GM18511 (cell line): Measurements from ENCODE around the gene ELP5.

Experiments
- ATAC-seq: cut with Tn5 transposase; IDR thresholded peaks from one replicate; pipeline ENCODE4 v1.9.1; 2021; ENCODE audit warnings: mild to moderate bottlenecking, moderate library complexity; ENCODE audit not compliant: unreplicated experiment

The ELP5 gene

GRCh38 chr17:7282752-7283321, 30.8 kb downstream of the ELP5 start:
- ATAC-seq, result no peak

GRCh38 chr17:7283471-7284216, 31.6 kb downstream of the ELP5 start:
- no peak for ATAC-seq

- ATAC-seq, result no peak
These were observed 32.9 kb downstream of the ELP5 start for GRCh38 chr17:7284911-7285310.

- no peak for ATAC-seq
These were observed 33.7 kb downstream of the ELP5 start for GRCh38 chr17:7285679-7286078.

GRCh38 chr17:7289256-7290032, 37.4 kb downstream of the ELP5 start:
- no peak for ATAC-seq

- ATAC-seq, result no peak
These were observed 38.2 kb downstream of the ELP5 start for GRCh38 chr17:7290166-7290565.

- no peak for ATAC-seq
These were observed 38.7 kb downstream of the ELP5 start for GRCh38 chr17:7290685-7291084.

- ATAC-seq, result no peak
These were observed 40.2 kb downstream of the ELP5 start for GRCh38 chr17:7292194-7292593.

- ATAC-seq, result no peak
These were observed 40.7 kb downstream of the ELP5 start for GRCh38 chr17:7292729-7293128.

- ATAC-seq, result no peak
These were observed 41.1 kb downstream of the ELP5 start for GRCh38 chr17:7293159-7293558.

- ATAC-seq, result no peak
These were observed 42.0 kb downstream of the ELP5 start for GRCh38 chr17:7293816-7294613.

GRCh38 chr17:7294614-7295153, 42.7 kb downstream of the ELP5 start, which contains the start of gene YBX2:
TSS of gene YBX2 (minus strand) at chr17:7294639. CDS start at chr17:7294500, 139 bp downstream.
- ATAC-seq, result no peak

- ATAC-seq, result no peak
These were observed 43.5 kb downstream of the ELP5 start for GRCh38 chr17:7295230-7296180.

GRCh38 chr17:7296189-7296861, 44.3 kb downstream of the ELP5 start:
- no peak for ATAC-seq

GRCh38 chr17:7304179-7304578, 52.2 kb downstream of the ELP5 start:
- ATAC-seq, result no peak

GRCh38 chr17:7306911-7307685, 55.1 kb downstream of the ELP5 start, which contains the start of gene EIF5A:
TSS of gene EIF5A (plus strand) at chr17:7307628. CDS start at chr17:7309636, 2,008 bp downstream.
- peak; percentile 75 for ATAC-seq

GRCh38 chr17:7307686-7308624, 55.9 kb downstream of the ELP5 start:
- no peak for ATAC-seq
